Progenitor cell of endocrine pancreas (in vitro differentiated cells): ENCODE data around the gene CHD9NB. TPM values are rescaled to one million over a fixed set of nuclear protein-coding genes. Genes with fewer than 3 reads are reported as not detected.

Experiments
- DNase-seq: peaks from one replicate; pipeline ENCODE4 v3.0.0; 2021; ENCODE audit warnings: low spot score; ENCODE audit not compliant: unreplicated experiment
- H3K27ac Mint-ChIP-seq: 2 replicates; pipeline ENCODE4 v1.8.0; 2021; ENCODE audit warnings: mild to moderate bottlenecking, moderate library complexity, mixed read lengths
- H3K27me3 Mint-ChIP-seq: 2 replicates; pipeline ENCODE4 v1.8.0; 2021; ENCODE audit warnings: mixed read lengths
- H3K36me3 Mint-ChIP-seq: 2 replicates; pipeline ENCODE4 v1.8.0; 2022; ENCODE audit warnings: mixed read lengths; ENCODE audit not compliant: insufficient read depth
- H3K4me1 Mint-ChIP-seq: 2 replicates; pipeline ENCODE4 v1.8.0; 2021; ENCODE audit warnings: low read depth, mixed read lengths
- H3K4me3 Mint-ChIP-seq: 2 replicates; pipeline ENCODE4 v1.8.0; 2021; ENCODE audit warnings: low read depth, mild to moderate bottlenecking, moderate library complexity, mixed read lengths
- H3K9me3 Mint-ChIP-seq: 2 replicates; pipeline ENCODE4 v1.8.0; 2021; ENCODE audit warnings: low read depth, mixed read lengths
- total RNA-seq: library from RNA; stranded (reverse); gene quantifications from 2 replicates; pipeline ENCODE4 v1.2.1, GENCODE V29; 2021
- TF ChIP-seq, protein P1 (sequence below): fragments of 200-600 bp; sonication (generic); IDR thresholded peaks from one replicate; pipeline ENCODE4 v1.5.0; 2021; ENCODE audit warnings: antibody characterized with exemption, mild to moderate bottlenecking; ENCODE audit not compliant: unreplicated experiment

CHD9NB gene
- total RNA-seq, 1 donor from 2014 or later: 1.1 TPM

DNA sequence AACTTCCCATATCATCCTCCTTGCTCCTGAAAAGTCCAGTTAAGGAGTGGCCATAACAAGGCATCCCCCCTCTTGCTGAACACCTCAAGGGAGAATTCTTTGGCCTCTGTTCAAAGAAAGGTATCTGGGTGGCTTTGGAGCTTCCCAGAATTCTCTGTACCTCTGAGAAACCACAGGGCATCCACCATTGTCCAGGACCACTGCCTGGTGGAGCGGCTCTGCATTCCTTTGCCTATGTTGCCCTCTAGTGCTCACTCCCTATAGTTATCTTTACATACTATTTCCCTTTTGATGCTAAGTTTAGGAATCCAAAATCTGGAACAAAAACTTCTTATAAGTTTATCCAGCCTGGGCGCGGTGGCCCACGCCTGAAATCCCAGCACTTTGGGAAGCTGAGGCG, 30.3 kb downstream of the CHD9NB start:
- Mint-ChIP-seq H3K4me1 (no peaks in the 10 kb centered on the region), H3K27ac (no peak overlapping the region), H3K36me3 (no peaks in the 10 kb centered on the region), H3K27me3 (no peaks in the 10 kb centered on the region), H3K9me3 (no peaks in the 10 kb centered on the region), H3K4me3 (no peak overlapping the region)
- TF ChIP-seq, protein P1, sequence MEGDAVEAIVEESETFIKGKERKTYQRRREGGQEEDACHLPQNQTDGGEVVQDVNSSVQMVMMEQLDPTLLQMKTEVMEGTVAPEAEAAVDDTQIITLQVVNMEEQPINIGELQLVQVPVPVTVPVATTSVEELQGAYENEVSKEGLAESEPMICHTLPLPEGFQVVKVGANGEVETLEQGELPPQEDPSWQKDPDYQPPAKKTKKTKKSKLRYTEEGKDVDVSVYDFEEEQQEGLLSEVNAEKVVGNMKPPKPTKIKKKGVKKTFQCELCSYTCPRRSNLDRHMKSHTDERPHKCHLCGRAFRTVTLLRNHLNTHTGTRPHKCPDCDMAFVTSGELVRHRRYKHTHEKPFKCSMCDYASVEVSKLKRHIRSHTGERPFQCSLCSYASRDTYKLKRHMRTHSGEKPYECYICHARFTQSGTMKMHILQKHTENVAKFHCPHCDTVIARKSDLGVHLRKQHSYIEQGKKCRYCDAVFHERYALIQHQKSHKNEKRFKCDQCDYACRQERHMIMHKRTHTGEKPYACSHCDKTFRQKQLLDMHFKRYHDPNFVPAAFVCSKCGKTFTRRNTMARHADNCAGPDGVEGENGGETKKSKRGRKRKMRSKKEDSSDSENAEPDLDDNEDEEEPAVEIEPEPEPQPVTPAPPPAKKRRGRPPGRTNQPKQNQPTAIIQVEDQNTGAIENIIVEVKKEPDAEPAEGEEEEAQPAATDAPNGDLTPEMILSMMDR: peak; percentile 84
- peak; percentile 28 for DNase-seq

DNA sequence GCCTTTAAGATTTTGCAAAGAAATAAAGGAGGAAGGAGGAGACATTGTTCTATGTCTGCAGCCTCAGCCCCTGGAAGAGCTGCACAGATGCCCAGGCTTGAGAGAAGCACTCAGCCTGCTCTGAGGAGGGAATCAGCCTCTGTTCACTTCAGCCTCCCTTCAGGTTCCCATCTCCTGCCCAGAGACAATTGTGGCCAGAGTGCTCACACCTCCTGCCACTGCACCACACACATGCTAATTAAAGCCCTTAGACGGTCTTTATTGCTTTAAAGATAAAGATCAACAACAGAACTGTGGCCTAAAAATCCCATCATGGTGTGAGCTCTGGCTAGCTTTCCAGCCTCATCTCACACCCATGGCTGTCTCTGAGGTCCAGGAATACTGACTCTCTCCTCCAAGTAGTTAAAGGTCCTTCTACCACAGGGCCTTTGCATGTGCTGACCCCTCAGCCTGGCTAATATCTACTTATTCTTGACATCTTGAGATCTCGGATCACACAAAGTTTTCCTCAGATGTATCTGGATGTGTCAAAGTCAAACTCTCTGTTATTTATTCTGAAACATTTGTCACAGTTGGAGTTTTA, 33.8 kb downstream of the CHD9NB start:
- TF ChIP-seq, protein P1: no peak
- H3K4me3 Mint-ChIP-seq: no peak overlapping the region
- no peak for DNase-seq
- no peaks in the 10 kb centered on the region for H3K36me3 Mint-ChIP-seq
- no peaks in the 10 kb centered on the region for H3K4me1 Mint-ChIP-seq
- no peaks in the 10 kb centered on the region for H3K27me3 Mint-ChIP-seq
- H3K27ac Mint-ChIP-seq: no peak overlapping the region
- H3K9me3 Mint-ChIP-seq: no peaks in the 10 kb centered on the region

GRCh38 chr16:53014287-53014686, 38.4 kb downstream of the CHD9NB start:
- Mint-ChIP-seq H3K9me3 (no peaks in the 10 kb centered on the region), H3K4me1 (no peaks in the 10 kb centered on the region), H3K27me3 (peaks cover 3% of the 10 kb centered on the region), H3K4me3 (no peak overlapping the region), H3K27ac (no peak overlapping the region), H3K36me3 (no peaks in the 10 kb centered on the region)
- TF ChIP-seq, protein P1: no peak
- DNase-seq: no peak

GRCh38 chr16:53007095-53007494, 45.6 kb downstream of the CHD9NB start:
- H3K27me3 Mint-ChIP-seq: peaks cover 5% of the 10 kb centered on the region
- no peak for DNase-seq
- no peaks in the 10 kb centered on the region for H3K9me3 Mint-ChIP-seq
- no peak overlapping the region for H3K4me3 Mint-ChIP-seq
- no peaks in the 10 kb centered on the region for H3K36me3 Mint-ChIP-seq
- no peaks in the 10 kb centered on the region for H3K4me1 Mint-ChIP-seq
- TF ChIP-seq, protein P1: no peak
- no peak overlapping the region for H3K27ac Mint-ChIP-seq

GRCh38 chr16:52997922-52998321, 54.8 kb downstream of the CHD9NB start:
- Mint-ChIP-seq H3K27me3 (peaks cover 4% of the 10 kb centered on the region), H3K4me3 (no peak overlapping the region), H3K27ac (no peak overlapping the region), H3K36me3 (no peaks in the 10 kb centered on the region), H3K4me1 (no peaks in the 10 kb centered on the region), H3K9me3 (no peaks in the 10 kb centered on the region)
- DNase-seq: no peak
- TF ChIP-seq, protein P1: no peak
